OCI-LY7 (cell line): Measurements from ENCODE around the gene ADAMTS17. TPM values are rescaled to one million over a fixed set of nuclear protein-coding genes. Genes with fewer than 3 reads are reported as not detected.

ENCODE experiments used
- BruUV-seq: library from RNA; stranded (reverse); fragments of 400-500 nt; replicated peaks from 2 replicates; lab custom pipeline; 2021; lab: Mats Ljungman, UMichigan
- CTCF ChIA-PET: fragments of 300-600 bp; sonication (Branson Sonifier 250); formaldehyde crosslinking; loops from one replicate; lab custom pipeline; 2022; ENCODE audit warnings: antibody characterized with exemption; ENCODE audit not compliant: unreplicated experiment; lab: Charles Lee
- POLR2A ChIA-PET: fragments of 300-600 bp; sonication (Branson Sonifier 250); formaldehyde crosslinking; loops from one replicate; lab custom pipeline; 2022; ENCODE audit warnings: antibody characterized with exemption; lab: Charles Lee
- DNase-seq: peaks from one replicate; pipeline ENCODE4 v3.0.0-alpha.2; 2015; ENCODE audit warnings: low spot score
- H2AFZ ChIP-seq: fragments of 200-600 bp; sonication (generic), shearing (Covaris generic); 2 replicates; pipeline ENCODE4 v1.6.1; 2014; ENCODE audit warnings: mild to moderate bottlenecking, antibody characterized with exemption, low read length, moderate library complexity
- H3K27ac ChIP-seq: fragments of 200-600 bp; sonication (generic); 2 replicates; pipeline ENCODE4 v1.5.1; 2014; ENCODE audit warnings: mixed run types, low read depth, mild to moderate bottlenecking, moderate library complexity, low read length, inconsistent platforms; ENCODE audit not compliant: poor library complexity, severe bottlenecking
- H3K36me3 ChIP-seq: fragments of 200-600 bp; sonication (generic); 2 replicates; pipeline ENCODE4 v1.6.1; 2014; ENCODE audit warnings: mild to moderate bottlenecking, antibody characterized with exemption, low read length, moderate library complexity, mixed read lengths; ENCODE audit not compliant: insufficient read depth
- H3K4me1 ChIP-seq: fragments of 200-600 bp; sonication (generic); 2 replicates; pipeline ENCODE4 v1.5.1; 2014; ENCODE audit warnings: mild to moderate bottlenecking, low read length; ENCODE audit not compliant: insufficient read depth, poor library complexity, severe bottlenecking
- H3K4me2 ChIP-seq: fragments of 200-600 bp; sonication (generic); 2 replicates; pipeline ENCODE4 v1.6.1; 2014; ENCODE audit warnings: mild to moderate bottlenecking, low read length
- H3K4me3 ChIP-seq: fragments of 200-600 bp; sonication (generic); 2 replicates; pipeline ENCODE4 v1.5.1; 2014; ENCODE audit warnings: mild to moderate bottlenecking, low read depth, low read length; ENCODE audit not compliant: poor library complexity, severe bottlenecking
- H3K79me2 ChIP-seq: fragments of 200-600 bp; sonication (generic); 2 replicates; pipeline ENCODE4 v1.6.1; 2016; ENCODE audit warnings: low read depth, mild to moderate bottlenecking, low read length, moderate library complexity, mixed read lengths; ENCODE audit not compliant: insufficient read depth
- H3K9me2 ChIP-seq: fragments of 200-600 bp; sonication (generic); 2 replicates; pipeline ENCODE4 v1.6.1; 2016; ENCODE audit warnings: mild to moderate bottlenecking, low read length, mixed read lengths; ENCODE audit not compliant: insufficient read depth
- H3K9me3 ChIP-seq: fragments of 200-600 bp; sonication (generic); 2 replicates; pipeline ENCODE4 v1.6.1; 2014; ENCODE audit warnings: mild to moderate bottlenecking, mixed run types, low read length, mixed read lengths
- H4K20me1 ChIP-seq: fragments of 200-600 bp; sonication (generic); 2 replicates; pipeline ENCODE4 v1.6.1; 2014; ENCODE audit warnings: mild to moderate bottlenecking, antibody characterized with exemption, low read length, moderate library complexity, mixed read lengths; ENCODE audit not compliant: insufficient read depth
- CTCF ChIP-seq: fragments of 200-600 bp; sonication (generic); conservative IDR thresholded peaks from 2 replicates; pipeline ENCODE4 v1.5.1; 2014; ENCODE audit warnings: mild to moderate bottlenecking, antibody characterized with exemption, low read length, moderate library complexity, mixed read lengths
- EZH2phosphoT487 ChIP-seq: fragments of 200-600 bp; sonication (generic); IDR thresholded peaks from 2 replicates; pipeline ENCODE4 v1.6.1; 2018; ENCODE audit warnings: low read depth, borderline replicate concordance, mild to moderate bottlenecking, mixed run types, antibody characterized with exemption, low read length, moderate library complexity, mixed read lengths
- intact Hi-C: fragments of 100-400 bp; cut with micrococcal nuclease; formaldehyde crosslinking; loops from one replicate; pipeline ENCODE4 v1.10.0; 2022; ENCODE audit not compliant: unreplicated experiment
- total RNA-seq, 2 experiments: library from RNA; depleted of rRNA in 1 of 2; stranded (reverse); fragments of >200 nt in 1 of 2; shearing (Covaris generic) in 1 of 2; gene quantifications; 2 replicates each; pipeline ENCODE4 v1.2.3, GENCODE V29; 2014 to 2022

ADAMTS17 gene
- total RNA-seq, 2 experiments from 2014 or later, result not detected

DNA sequence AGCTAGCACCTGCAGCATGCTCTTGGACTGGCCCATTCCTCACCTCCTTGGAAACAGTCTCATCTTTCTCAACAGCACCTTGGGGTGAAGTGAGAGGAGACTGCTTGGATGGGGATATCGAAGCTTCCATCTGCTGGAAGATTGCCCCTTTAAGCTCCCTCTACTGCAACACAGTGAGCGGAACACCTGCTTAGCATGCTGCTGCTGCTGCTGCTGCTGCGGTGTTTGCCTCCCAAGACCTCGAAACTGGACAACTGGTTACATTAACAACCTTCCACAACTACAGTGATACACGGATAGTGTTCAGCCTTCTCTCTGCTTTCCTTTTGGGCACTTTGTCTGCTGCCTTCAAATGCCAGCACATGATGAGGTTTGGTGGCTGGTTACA lies 354.7 kb downstream of the ADAMTS17 start:
- DNase-seq, result no peak
- no peaks in the 10 kb centered on the region for H3K9me2 ChIP-seq
- H3K9me3 ChIP-seq, result no peaks in the 10 kb centered on the region
- intact Hi-C loops, result no loop called here
- no peak overlapping the region for H3K4me3 ChIP-seq
- H3K79me2 ChIP-seq, result no peaks in the 10 kb centered on the region
- ChIA-PET POLR2A (no interaction called here), CTCF (no interaction called here)
- H3K36me3 ChIP-seq, result no peaks in the 10 kb centered on the region
- H3K27ac ChIP-seq, result no peak overlapping the region
- H3K4me2 ChIP-seq, result no peak overlapping the region
- H2AFZ ChIP-seq, result no peak overlapping the region
- no peaks in the 10 kb centered on the region for H3K4me1 ChIP-seq
- H4K20me1 ChIP-seq, result no peaks in the 10 kb centered on the region
- no peak for TF ChIP-seq CTCF
- TF ChIP-seq EZH2phosphoT487, result no peak
- no TSS peak for BruUV-seq

- DNase-seq, result no peak
- Histone ChIP-seq H3K9me3 (no peaks in the 10 kb centered on the region), H3K36me3 (no peaks in the 10 kb centered on the region), H3K9me2 (no peaks in the 10 kb centered on the region), H3K79me2 (no peaks in the 10 kb centered on the region), H3K27ac (no peak overlapping the region), H3K4me2 (no peak overlapping the region), H2AFZ (no peak overlapping the region), H3K4me3 (no peak overlapping the region), H3K4me1 (no peaks in the 10 kb centered on the region), H4K20me1 (no peaks in the 10 kb centered on the region)
- ChIA-PET CTCF (no interaction called here), POLR2A (no interaction called here)
- BruUV-seq, result no TSS peak
- intact Hi-C loops, result no loop called here
- TF ChIP-seq EZH2phosphoT487 (no peak), CTCF (no peak)
These were observed 355.3 kb downstream of the ADAMTS17 start for GRCh38 chr15:99986297-99987118.

DNA sequence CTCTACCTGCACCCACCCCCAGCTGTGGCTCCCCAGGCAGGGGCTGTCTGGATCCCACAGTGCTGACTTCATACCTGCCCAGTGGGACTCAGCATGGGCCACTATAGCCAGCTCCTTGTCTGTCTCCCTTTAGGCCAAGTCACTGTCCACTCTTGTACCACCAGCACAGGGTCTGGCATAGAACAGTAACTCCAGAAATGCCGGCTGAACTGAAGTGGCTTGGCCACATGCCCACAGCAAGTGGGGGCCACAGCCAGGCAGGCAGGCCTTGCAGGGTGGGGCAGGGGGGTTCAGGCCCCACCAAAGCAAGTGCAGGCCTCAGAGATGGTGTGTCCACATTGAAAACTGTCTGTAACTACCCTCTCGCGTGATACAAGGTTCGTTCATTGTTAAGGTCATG lies 355.9 kb downstream of the ADAMTS17 start:
- DNase-seq, result no peak
- Histone ChIP-seq H3K27ac (no peak overlapping the region), H4K20me1 (no peaks in the 10 kb centered on the region), H3K36me3 (no peaks in the 10 kb centered on the region), H3K79me2 (no peaks in the 10 kb centered on the region), H3K4me3 (no peak overlapping the region), H3K4me1 (no peaks in the 10 kb centered on the region), H3K9me2 (no peaks in the 10 kb centered on the region), H3K4me2 (no peak overlapping the region), H3K9me3 (no peaks in the 10 kb centered on the region), H2AFZ (no peak overlapping the region)
- ChIA-PET CTCF (no interaction called here), POLR2A (interaction anchor here (0.6 kb wide), 1 partner anchor 132 kb away, joined by 4 read pairs; no protein-coding TSS in a partner anchor)
- TF ChIP-seq EZH2phosphoT487 (no peak), CTCF (no peak)
- intact Hi-C loops, result no loop called here
- BruUV-seq, result no TSS peak
